Tibial nerve (tissue), 3 donors: ENCODE results near the gene TMEM72.

Experiments used
- POLR2A ChIP-seq, 2 donors: fragments of 450-650 bp; IDR thresholded peaks; one replicate each; pipeline ENCODE4 v1.6.1; 2017; ENCODE audit warnings: antibody characterized with exemption in 2 of 2, mild to moderate bottlenecking in 2 of 2, moderate library complexity in 2 of 2
- TF ChIP-seq, protein P1 (sequence below), 5 experiments: fragments of 200-600 bp in 3 of 5; fragments of 450-650 bp in 2 of 5; sonication (generic) in 3 of 5; IDR thresholded peaks; one replicate each; pipeline ENCODE4 v1.5.1; 2016 to 2019; ENCODE audit warnings: antibody characterized with exemption in 5 of 5, mild to moderate bottlenecking in 3 of 5, moderate library complexity in 2 of 5

DNA sequence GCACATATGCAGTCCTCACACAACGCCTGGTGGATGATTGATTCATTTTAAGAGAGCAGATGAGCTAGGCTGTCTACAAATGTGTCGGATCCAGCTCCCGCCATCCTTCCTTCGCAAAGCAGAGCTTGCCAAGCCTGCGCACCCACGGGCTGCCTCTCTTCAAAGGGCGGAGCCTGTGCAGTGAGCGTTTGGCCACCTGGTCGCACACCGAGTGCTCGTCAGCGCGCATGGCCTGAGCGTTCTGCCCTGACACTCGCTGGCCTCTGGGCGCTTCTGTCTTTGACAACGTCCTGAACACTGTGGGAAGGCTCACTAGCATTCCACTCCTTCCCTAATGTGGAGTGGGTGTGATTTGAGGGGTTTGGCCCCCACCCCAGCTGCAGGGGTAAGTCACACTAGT lies 47.1 kb upstream of the TMEM72 start:
- TF ChIP-seq POLR2A (IDR thresholded peaks at IDR 0.05) = no peak
- TF ChIP-seq, protein P1, sequence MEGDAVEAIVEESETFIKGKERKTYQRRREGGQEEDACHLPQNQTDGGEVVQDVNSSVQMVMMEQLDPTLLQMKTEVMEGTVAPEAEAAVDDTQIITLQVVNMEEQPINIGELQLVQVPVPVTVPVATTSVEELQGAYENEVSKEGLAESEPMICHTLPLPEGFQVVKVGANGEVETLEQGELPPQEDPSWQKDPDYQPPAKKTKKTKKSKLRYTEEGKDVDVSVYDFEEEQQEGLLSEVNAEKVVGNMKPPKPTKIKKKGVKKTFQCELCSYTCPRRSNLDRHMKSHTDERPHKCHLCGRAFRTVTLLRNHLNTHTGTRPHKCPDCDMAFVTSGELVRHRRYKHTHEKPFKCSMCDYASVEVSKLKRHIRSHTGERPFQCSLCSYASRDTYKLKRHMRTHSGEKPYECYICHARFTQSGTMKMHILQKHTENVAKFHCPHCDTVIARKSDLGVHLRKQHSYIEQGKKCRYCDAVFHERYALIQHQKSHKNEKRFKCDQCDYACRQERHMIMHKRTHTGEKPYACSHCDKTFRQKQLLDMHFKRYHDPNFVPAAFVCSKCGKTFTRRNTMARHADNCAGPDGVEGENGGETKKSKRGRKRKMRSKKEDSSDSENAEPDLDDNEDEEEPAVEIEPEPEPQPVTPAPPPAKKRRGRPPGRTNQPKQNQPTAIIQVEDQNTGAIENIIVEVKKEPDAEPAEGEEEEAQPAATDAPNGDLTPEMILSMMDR (IDR thresholded peaks at IDR 0.05) = no peak
